ENCODE measurements around the gene CEP68.

DNA sequence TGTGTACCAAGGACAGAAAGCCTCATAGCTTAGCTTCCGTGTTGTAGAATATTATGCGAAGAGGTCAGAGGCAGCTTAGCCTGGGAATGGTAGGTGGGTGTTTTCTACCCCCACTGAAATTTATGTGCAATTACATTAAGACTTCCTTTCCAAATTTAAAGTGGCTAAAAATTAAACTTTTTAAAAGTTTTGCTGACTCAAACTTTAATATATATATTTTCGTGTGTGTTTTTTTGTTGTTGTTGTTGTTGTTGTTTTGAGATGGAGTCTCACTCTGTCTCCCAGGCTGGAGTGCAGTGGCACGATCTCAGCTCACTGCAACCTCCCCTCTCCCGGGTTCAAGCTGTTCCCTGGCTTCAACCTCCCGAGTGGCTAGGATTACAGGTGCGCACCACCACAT is 77.9 kb downstream of the CEP68 start:
- TF ChIP-seq CTCF (IDR thresholded peaks at IDR 0.05), result no peak
- TF ChIP-seq POLR2A (IDR thresholded peaks at IDR 0.05), result no peak
- TF ChIP-seq POLR2AphosphoS5 (IDR thresholded peaks at IDR 0.05), result no peak

All from transverse colon (tissue), 4 donors.